Mesenteric fat pad (tissue), 1 donor: Measurements from ENCODE around the gene EXTL1. TPM values are rescaled to one million over a fixed set of nuclear protein-coding genes. Genes with fewer than 3 reads are reported as not detected.

Experiments
- DNase-seq: peaks from one replicate; pipeline ENCODE4 v3.0.0-alpha.2; 2020; ENCODE audit warnings: low spot score
- long read RNA-seq: library from polyadenylated mRNA; unstranded; transcript quantifications from one replicate; pipeline ENCODE4 v2.0.0, GENCODE V29; 2020
- total RNA-seq: library from RNA; stranded (reverse); fragmentation: NEBNext Ultra II Directional; extraction: Animal tissue kit (Norgen Biotek cat#: 25700); gene quantifications from one replicate; pipeline ENCODE4 v1.2.1, GENCODE V29; 2021
- donor health status: DM: yes; HTN: yes; CAD: no.

EXTL1 gene
- total RNA-seq: not detected
- long read RNA-seq: 0 reads

GRCh38 chr1:26021647-26022403 is at the start of gene EXTL1:
TSS of gene EXTL1 (plus strand) at chr1:26021775. CDS start at chr1:26022647, 872 bp downstream.
- DNase-seq: no peak

GRCh38 chr1:25971811-25972180 is 49.8 kb upstream of the EXTL1 start:
- DNase-seq: no peak

- DNase-seq: no peak
Measured at GRCh38 chr1:25973610-25974321, 47.8 kb upstream of the EXTL1 start.

GRCh38 chr1:25977801-25978200 is 43.8 kb upstream of the EXTL1 start:
- no peak for DNase-seq

GRCh38 chr1:25978403-25978802 is 43.2 kb upstream of the EXTL1 start:
- DNase-seq: no peak

GRCh38 chr1:25979210-25979609 is 42.4 kb upstream of the EXTL1 start:
- DNase-seq: no peak

- DNase-seq: no peak
Measured at GRCh38 chr1:25985171-25985570, 36.4 kb upstream of the EXTL1 start.

GRCh38 chr1:25985670-25986069 is 35.9 kb upstream of the EXTL1 start:
- peak; percentile 33 for DNase-seq

GRCh38 chr1:25986773-25987172 is 34.8 kb upstream of the EXTL1 start:
- peak; percentile 33 for DNase-seq

GRCh38 chr1:25987951-25988350 is 33.6 kb upstream of the EXTL1 start:
- no peak for DNase-seq

GRCh38 chr1:25989440-25990234 is 31.9 kb upstream of the EXTL1 start:
- DNase-seq: peak; percentile 47

GRCh38 chr1:25990251-25990650 is 31.3 kb upstream of the EXTL1 start:
- peak; percentile 24 for DNase-seq

- DNase-seq: peak; percentile 53
Measured at GRCh38 chr1:25990702-25991395, 30.7 kb upstream of the EXTL1 start.

- DNase-seq: no peak
Measured at GRCh38 chr1:25991937-25992688, 29.5 kb upstream of the EXTL1 start.

- DNase-seq: no peak
Measured at GRCh38 chr1:25992689-25993171, 28.8 kb upstream of the EXTL1 start.

GRCh38 chr1:25993197-25993951 is 28.2 kb upstream of the EXTL1 start:
- DNase-seq: no peak

- DNase-seq: no peak
Measured at GRCh38 chr1:25994402-25995150, 27.0 kb upstream of the EXTL1 start.

- DNase-seq: no peak
Measured at GRCh38 chr1:25996966-25997827, 24.4 kb upstream of the EXTL1 start.
